A673 (cell line): ENCODE results near the gene TRIM13. TPM values are rescaled to one million over a fixed set of nuclear protein-coding genes. Genes with fewer than 3 reads are reported as not detected.
A peak's percentile ranks its signal among the peaks of the same experiment; 100 is the strongest.

Experiments
- BruUV-seq: library from RNA; stranded (reverse); fragments of 400-500 nt; replicated peaks from 2 replicates; lab custom pipeline; 2021; lab: Mats Ljungman, UMichigan
- CTCF ChIA-PET: fragments of 300-600 bp; sonication (Branson Sonifier 250); formaldehyde crosslinking; loops from one replicate; lab custom pipeline; 2022; ENCODE audit warnings: antibody characterized with exemption; lab: Charles Lee
- POLR2A ChIA-PET: fragments of 300-600 bp; sonication (Branson Sonifier 250); formaldehyde crosslinking; loops from one replicate; lab custom pipeline; 2022; ENCODE audit warnings: antibody characterized with exemption; ENCODE audit not compliant: low non-redundant PET; lab: Charles Lee
- DNase-seq: peaks from one replicate; pipeline ENCODE4 v3.0.0-alpha.2; 2015; ENCODE audit warnings: low spot score
- H3K27ac ChIP-seq: fragments of 200-600 bp; sonication (generic); 2 replicates; pipeline ENCODE4 v1.5.1; 2016; ENCODE audit warnings: mixed run types, low read depth, mild to moderate bottlenecking, mixed read lengths, antibody characterized with exemption, low read length; ENCODE audit not compliant: poor library complexity, severe bottlenecking
- H3K27me3 ChIP-seq: fragments of 200-600 bp; sonication (generic); replicated peaks from 2 replicates; pipeline ENCODE4 v1.6.1; 2017; ENCODE audit warnings: mixed run types, low read depth, mild to moderate bottlenecking, mixed read lengths, antibody characterized with exemption, low read length; ENCODE audit not compliant: insufficient read depth, poor library complexity
- H3K36me3 ChIP-seq: fragments of 200-600 bp; sonication (generic); 2 replicates; pipeline ENCODE4 v1.6.1; 2016; ENCODE audit warnings: mixed run types, mild to moderate bottlenecking, mixed read lengths, antibody characterized with exemption, low read length; ENCODE audit not compliant: insufficient read depth, poor library complexity, severe bottlenecking
- H3K4me1 ChIP-seq: fragments of 200-600 bp; sonication (generic); 2 replicates; pipeline ENCODE4 v1.6.1; 2017; ENCODE audit warnings: mixed run types, mild to moderate bottlenecking, mixed read lengths, antibody characterized with exemption, low read length; ENCODE audit not compliant: insufficient read depth, poor library complexity, severe bottlenecking
- H3K4me3 ChIP-seq: fragments of 200-600 bp; sonication (generic); 2 replicates; pipeline ENCODE4 v1.5.1; 2016; ENCODE audit warnings: low read depth, mixed run types, mild to moderate bottlenecking, mixed read lengths, low read length; ENCODE audit not compliant: poor library complexity, severe bottlenecking
- H3K9me3 ChIP-seq: fragments of 200-600 bp; sonication (generic); 2 replicates; pipeline ENCODE4 v1.6.1; 2016; ENCODE audit warnings: mixed run types, low read depth, mild to moderate bottlenecking, mixed read lengths, antibody characterized with exemption, low read length; ENCODE audit not compliant: poor library complexity, severe bottlenecking
- CTCF ChIP-seq: fragments of 300-800, 200-600 bp; sonication (generic); conservative IDR thresholded peaks from 2 replicates; pipeline ENCODE4 v1.5.1; 2017; ENCODE audit warnings: low read depth, mild to moderate bottlenecking, antibody characterized with exemption, low read length, moderate library complexity, mixed read lengths
- EZH2 ChIP-seq: fragments of 200-600 bp; sonication (generic); IDR thresholded peaks from 2 replicates; pipeline ENCODE4 v1.6.1; 2017; ENCODE audit warnings: borderline replicate concordance, low read depth, mild to moderate bottlenecking, mixed read lengths, antibody characterized with exemption, low read length; ENCODE audit not compliant: poor library complexity, severe bottlenecking
- intact Hi-C: fragments of 100-400 bp; cut with micrococcal nuclease; formaldehyde crosslinking; loops from one replicate; pipeline ENCODE4 v1.10.0; 2022; ENCODE audit not compliant: unreplicated experiment
- total RNA-seq: library from RNA; stranded (reverse); gene quantifications from 2 replicates; pipeline ENCODE4 v1.2.3, GENCODE V29; 2021

TRIM13 gene
- total RNA-seq, 1 experiment from 2014 or later = 38.7 TPM

- no peaks in the 10 kb centered on the region for H3K27me3 ChIP-seq
- no peak overlapping the region for H3K4me3 ChIP-seq
- H3K27ac ChIP-seq = no peak overlapping the region
- intact Hi-C loops = no loop called here
- no peak for TF ChIP-seq EZH2
- TF ChIP-seq CTCF = no peak
- BruUV-seq = no TSS peak
- no peaks in the 10 kb centered on the region for H3K9me3 ChIP-seq
- ChIA-PET POLR2A (no interaction called here), CTCF (no interaction called here)
- no peaks in the 10 kb centered on the region for H3K36me3 ChIP-seq
- H3K4me1 ChIP-seq = peaks cover 5% of the 10 kb centered on the region
- DNase-seq = no peak
These were observed 28.6 kb downstream of the TRIM13 start for GRCh38 chr13:50025436-50025835.

DNA sequence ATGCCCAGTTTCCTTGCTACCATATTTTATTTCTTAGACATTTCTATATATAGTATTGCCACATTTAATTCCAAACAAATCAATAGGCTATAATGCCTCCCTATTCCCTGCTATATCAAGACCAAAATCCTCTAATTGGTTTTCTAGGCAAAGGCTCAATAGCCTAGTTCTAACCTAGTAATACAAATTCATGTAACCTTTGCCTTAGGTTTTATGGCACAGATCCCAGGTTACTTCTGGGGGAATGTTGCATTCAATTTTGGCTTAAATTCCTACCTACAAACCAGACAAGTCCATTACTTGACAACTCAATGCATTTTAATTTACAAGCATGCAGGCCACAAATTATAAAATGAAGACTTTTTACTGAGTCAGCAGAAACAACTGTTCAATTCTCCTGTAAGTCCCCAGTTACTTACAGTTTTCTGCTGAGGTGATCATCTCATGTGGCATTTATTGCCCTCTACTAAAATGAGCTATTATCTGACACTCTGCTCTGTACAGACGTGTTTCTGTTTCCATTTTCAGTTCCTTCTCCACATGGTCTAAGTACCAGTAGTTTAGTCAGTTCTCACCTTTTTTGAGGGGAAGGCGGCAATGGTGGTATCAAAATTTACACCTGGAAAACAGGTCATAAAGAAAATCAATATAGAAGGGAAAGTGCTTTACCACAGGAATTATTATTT, 30.1 kb downstream of the TRIM13 start:
- no peak for TF ChIP-seq EZH2
- TF ChIP-seq CTCF = no peak
- Histone ChIP-seq H3K36me3 (no peaks in the 10 kb centered on the region), H3K27ac (no peak overlapping the region), H3K4me1 (peaks cover 8% of the 10 kb centered on the region), H3K9me3 (no peaks in the 10 kb centered on the region), H3K27me3 (no peaks in the 10 kb centered on the region), H3K4me3 (no peak overlapping the region)
- intact Hi-C loops = no loop called here
- ChIA-PET CTCF (no interaction called here), POLR2A (no interaction called here)
- no peak for DNase-seq
- BruUV-seq = no TSS peak

- TF ChIP-seq CTCF = no peak
- TF ChIP-seq EZH2 = no peak
- CTCF ChIA-PET = no interaction called here
- POLR2A ChIA-PET = no interaction called here
- Histone ChIP-seq H3K27me3 (no peaks in the 10 kb centered on the region), H3K9me3 (no peaks in the 10 kb centered on the region), H3K4me1 (peaks cover 8% of the 10 kb centered on the region), H3K36me3 (no peaks in the 10 kb centered on the region), H3K27ac (peak overlapping the region; percentile 9), H3K4me3 (no peak overlapping the region)
- DNase-seq = peak; percentile 11
- intact Hi-C loops = no loop called here
- BruUV-seq = no TSS peak
These were observed 33.5 kb downstream of the TRIM13 start for GRCh38 chr13:50030315-50030714.
